Measurements from ENCODE around the gene NDUFA12.
"Not testable (repeated sequence)": the region's sequence is repeated elsewhere in the genome, so short reads cannot be mapped to it uniquely, and the experiment has no call there.

The NDUFA12 gene

DNA sequence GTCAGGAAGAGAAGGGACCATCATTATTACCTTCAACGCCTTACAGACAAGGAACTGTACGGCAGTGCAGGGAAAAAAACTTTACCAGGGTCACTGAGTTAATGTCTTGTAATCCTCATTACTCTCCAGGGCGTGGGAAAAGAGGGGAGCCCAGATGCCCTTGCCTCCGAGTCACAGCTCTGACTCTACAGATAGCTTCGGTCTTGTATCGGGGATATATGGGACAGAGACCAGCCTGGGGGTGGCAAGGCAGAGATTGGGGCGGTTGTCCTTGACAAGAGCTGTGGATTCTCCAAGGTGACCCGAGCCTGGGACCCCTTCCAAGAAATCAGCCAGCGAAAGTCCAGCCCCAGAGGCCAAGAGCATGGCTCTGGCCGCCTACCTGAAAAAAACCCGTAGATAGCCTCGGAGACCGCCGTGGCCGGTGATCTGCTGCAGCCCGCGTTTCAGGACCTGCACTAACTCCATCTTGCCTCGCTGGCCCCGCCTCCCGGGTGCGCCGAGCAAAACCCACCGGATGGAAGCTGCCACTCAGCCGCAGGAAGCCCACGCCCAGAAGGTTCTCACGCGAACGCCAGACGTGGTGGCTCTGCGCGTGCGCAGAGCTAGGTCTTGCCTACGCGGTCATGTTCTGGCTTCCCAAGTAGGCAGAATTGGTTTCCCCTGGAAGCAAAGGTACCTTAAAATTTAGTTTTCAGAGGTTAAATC lies at the start of gene NDUFA12:
Gene NDUFA12 (minus strand): TSS at position 485 of the 708 bp plus-strand sequence. CDS start 17 bp downstream, at position 468.
- FAIRE-seq, result no peak

DNA sequence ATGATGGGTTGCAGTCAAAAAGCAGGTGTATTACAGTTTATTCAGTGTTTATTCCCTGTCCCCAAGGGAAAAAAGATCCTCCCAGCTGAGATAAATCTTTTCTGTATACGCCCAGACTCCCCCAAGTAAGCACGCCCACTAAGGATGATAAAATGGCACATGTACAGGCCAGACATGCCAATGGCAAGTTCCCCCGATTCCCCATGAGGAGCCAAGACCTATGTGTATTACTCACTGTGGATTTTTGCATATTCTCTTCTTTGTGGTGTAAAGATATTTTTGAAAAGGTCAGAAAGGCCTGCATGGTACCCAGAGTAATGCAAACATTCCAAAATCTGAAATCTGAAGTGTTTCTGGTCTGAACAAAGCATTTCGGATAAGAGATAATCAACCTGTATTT lies 47.7 kb upstream of the NDUFA12 start:
- FAIRE-seq, result no peak

DNA sequence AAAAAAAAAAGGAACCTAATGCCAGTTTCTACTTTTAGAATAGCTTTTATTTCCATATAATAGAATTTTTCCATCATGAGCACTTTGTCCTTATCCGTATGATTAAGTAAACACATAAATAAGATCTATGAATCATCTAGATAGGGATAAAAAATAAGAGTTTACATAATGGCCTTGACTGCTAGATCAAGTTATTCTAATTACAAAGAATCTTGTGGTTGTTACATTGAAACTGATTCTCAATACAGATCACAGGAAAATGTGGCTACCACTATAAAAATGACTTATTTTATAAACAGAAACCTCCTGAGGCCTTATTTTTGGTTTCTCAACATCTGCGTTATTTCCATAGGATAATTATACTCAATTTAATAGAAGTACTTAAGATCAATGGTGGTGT lies 34.4 kb upstream of the NDUFA12 start:
- no peak for FAIRE-seq

DNA sequence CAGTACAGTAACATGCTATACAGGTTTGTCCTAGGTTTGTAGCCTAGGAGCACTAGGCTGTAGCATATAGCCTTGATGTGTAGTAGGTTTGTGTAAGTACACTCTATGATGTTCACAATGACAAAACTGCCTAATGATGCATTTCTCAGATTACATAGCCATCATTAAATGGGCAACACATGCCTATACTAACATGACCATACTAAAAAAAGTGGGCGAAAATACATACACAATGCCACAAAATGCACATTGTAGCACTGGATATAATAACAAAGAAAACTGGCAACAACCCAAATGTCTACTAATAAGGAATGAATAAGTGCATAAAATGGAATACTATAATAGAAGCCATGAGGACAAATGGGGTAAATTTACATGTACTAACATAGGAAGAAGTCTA lies 31.3 kb upstream of the NDUFA12 start:
- no peak for FAIRE-seq

DNA sequence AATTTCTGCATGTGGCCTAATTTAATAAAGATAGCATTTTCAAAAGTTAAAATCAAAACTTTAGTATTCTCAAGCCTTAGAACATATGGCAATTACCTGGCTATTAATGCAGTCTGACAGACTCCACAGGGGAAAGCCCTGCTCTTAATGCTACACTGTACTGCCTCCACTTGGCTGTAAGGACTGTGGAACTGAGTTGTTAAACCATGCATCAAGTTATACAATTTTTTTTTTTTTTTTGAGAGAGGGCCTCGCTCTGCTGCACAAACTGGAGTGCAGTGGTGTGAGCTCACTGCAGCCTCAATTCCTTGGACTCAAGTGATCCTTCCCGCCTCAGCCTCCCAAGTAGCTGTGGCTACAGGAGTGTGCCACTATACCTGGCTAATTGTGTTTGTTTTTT lies 19.0 kb upstream of the NDUFA12 start:
- FAIRE-seq, result no peak

DNA sequence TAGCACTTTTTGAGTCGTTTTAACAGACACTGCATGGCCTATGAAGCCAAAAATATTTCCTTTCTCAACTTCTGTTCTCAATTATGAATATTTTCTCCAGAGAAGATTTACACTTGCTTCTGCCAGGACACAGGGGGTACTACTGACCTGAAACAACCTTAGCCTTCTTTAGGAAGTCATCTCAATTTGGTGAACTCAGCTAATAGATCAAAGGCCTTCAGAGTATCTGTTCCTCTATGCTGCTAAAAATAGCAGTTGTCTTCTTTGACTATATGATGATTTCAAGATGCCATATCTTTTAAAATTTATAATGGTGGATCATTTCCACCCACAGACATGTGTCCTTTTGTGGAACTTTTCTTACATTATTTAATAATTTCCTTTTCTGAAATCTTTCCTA lies 14.0 kb upstream of the NDUFA12 start:
- FAIRE-seq, result no peak

DNA sequence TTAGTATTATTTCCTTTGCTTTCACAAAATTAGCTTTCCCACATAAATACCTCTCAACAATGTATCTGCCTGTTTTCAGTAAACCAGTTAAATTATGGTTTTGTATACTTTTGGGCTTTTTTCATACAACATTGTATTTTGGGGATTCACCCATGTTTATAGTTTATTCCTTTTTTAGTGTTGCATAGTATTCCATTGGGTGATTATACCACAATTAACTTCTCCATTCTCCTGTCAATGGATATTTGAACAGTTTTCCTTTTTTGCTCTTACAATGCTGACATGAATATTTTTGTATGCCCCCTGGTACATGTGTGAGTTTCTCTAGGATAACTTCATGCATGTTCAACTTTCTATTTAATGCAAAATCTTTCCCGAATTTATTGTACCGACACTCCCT lies 12.6 kb upstream of the NDUFA12 start:
- FAIRE-seq, result no peak

DNA sequence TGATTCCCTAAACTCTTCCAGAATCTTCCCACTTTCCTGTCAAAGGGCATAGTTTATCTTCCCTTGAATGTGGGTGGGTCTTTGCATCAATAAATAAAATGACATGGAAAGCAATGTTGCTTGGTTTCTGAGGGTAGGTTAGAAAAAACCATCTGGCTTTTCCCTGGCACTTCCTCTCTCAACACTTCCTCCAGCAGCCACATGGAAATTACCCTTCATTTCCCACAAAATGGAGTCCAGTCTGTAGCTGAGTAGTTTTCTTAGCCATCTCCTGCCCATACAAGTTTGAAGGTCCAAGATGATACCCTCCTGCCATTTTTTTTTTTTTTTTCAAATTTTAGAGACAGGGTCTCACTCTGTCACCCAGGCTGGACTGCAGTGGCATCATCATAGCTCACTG lies 11.1 kb upstream of the NDUFA12 start:
- FAIRE-seq, result no peak

DNA sequence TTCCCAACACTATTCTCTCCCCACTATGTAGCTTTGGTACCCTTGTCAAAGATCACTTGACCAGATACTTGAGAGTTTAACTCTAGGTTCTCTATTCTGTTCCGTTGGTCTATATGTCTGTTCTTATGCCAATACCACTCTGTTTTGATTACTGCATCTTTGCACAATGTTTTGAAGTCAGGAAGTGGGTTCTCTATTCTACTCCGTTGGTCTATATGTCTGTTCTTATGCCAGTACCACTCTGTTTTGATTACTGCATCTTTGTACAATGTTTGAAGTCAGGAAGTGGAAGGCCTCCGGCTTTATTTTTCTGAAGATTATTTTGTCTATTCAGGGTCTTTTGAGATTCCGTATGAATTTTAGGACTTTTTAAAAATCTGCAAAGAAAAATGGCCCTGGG lies 2.7 kb upstream of the NDUFA12 start:
- FAIRE-seq, result no peak

DNA sequence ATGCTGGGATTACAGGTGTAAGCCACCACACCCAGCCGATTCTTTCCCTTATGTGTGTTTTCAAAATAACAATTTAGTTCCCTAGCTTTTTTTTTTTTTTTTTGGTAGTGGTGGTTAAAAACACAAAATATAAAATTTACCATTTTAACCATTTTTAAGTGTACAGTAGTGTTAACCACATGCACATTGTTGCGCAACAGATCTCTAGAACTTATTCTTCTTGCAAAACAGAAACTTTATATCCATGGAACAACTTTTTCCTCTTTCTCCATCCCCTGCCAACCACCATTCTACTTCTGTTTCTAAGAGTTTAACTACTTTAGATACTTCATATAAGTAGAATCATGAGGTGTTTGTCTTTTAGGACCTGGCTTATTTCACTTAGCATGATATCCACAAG lies 1.1 kb upstream of the NDUFA12 start:
- FAIRE-seq, result no peak

DNA sequence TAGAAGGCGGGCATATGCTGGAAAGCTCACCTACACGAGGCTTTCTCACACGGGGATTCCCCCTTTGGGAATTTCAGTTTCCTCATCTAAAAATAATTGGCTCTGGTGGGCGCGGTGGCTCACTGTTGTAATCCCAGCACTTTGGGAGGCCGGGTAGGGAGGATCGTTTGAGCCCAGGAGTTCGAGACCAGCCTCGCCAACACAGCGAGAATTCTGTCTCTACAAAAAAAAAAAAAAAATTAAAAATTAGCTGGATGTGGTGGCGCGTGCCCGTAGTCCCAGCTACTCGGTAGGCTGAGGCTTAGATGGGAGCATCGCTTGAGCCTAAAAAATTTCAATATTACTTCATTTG lies 400 bp upstream of the NDUFA12 start:
- no peak for FAIRE-seq

DNA sequence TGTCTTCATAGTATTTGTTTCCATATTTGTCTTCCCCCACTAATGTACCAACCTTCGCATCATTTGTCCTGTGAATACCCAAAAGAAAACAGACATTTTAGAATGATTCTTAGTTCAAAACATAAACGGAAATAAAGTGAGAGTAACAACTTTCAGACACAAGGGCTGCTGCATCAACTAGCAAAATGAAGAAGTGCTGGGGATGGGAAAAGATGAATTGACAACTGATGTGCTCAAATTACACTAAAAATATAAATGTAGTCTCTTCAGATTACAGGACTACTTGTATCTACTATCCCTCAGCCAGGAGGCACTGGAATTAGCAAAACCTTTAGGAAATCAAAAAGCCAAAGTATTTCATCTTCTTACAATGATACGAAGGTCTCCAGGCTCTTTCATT lies 743 bp downstream of the NDUFA12 start:
- FAIRE-seq, result no peak

DNA sequence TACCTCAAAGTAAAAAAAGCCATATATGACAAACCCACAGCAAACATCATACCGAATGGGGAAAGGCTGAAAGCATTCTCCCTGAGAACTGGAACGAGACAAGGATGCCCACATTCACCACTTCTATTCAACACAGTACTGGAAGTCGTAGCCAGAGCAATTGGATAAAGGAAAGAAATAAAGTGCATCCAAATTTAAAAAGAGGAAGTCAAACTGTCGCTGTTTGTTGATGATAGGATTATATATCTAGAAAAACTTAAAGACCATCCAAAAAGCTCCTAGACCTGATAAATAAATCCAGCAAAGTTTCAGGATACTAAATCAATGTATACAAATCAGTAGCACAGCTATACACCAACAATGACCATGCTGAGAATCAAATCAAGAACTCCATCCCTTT lies 5.2 kb downstream of the NDUFA12 start:
- FAIRE-seq, result no peak

DNA sequence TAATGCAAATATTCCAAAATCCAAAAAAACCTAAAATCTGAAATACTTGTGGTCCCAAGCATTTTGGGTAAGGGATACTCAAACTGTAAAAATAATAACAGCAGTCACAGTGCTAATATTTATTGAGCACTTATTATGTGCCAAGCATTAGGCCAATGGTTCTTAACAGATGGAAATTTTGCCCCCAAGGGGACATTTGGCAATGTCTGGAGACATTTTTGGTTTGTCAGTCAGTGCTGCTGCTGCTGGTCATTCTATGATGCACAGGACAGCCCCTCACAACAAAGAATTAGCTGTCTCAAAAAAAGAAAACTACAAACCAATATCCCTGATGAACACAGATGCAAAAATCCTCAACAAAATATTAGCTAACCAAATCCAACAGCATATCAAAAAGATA lies 5.8 kb downstream of the NDUFA12 start:
- no peak for FAIRE-seq

DNA sequence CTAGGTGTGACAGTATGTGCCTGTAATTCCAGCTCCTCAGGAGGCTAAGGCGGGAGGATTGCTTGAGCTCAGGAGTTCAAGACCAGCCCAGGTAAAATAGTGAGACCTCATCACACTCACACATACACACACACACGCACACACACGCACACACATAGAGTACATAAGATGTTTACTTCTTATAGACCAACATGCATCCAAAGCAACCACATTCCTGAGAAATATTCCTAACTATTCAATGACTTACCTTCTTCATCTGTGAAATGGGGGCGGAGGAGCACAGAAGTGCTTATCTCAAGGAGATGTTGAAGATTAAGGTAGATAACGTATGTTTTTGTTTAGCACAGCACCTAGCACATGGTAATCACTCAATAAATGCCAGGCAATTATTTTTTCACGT lies 6.4 kb downstream of the NDUFA12 start:
- FAIRE-seq, result no peak

DNA sequence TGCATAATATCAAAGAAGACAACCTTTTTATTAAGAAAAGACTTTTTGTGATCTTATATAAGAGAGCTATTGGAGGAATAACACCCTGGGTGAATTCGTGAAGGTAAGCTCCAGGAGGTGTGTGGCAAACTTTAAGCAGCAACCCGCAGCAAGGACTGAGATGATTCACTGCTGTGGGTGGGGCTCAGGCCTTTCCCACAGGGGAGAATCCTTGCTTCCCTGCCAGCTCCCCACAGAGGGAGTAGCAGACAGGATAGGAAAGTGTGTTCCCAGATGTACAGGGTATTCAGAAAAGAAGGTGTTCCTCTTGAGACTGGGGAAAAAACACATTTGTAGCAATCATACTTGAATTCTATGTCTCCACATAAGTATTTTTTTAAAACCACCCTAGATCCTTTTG lies 9.2 kb downstream of the NDUFA12 start:
- no peak for FAIRE-seq

DNA sequence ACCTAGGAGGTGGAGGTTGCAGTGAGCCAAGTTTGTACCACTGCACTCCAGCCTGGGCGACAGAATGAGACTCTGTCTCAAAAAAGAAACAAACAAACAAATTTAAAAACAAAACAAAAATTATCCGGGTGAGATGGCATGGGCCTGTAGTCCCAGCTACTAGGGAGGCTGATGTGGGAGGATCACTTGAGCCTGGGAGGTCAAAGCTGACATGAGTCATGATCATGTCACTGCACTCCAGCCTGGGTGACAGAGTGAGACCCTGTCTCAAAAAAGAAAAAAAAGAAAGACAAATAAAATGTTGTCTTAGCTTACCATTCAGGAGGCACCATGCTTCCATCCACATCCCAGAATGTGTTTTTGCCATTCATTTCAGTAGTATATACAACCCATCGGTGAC lies 9.6 kb downstream of the NDUFA12 start:
- FAIRE-seq, result not testable (repeated sequence)

DNA sequence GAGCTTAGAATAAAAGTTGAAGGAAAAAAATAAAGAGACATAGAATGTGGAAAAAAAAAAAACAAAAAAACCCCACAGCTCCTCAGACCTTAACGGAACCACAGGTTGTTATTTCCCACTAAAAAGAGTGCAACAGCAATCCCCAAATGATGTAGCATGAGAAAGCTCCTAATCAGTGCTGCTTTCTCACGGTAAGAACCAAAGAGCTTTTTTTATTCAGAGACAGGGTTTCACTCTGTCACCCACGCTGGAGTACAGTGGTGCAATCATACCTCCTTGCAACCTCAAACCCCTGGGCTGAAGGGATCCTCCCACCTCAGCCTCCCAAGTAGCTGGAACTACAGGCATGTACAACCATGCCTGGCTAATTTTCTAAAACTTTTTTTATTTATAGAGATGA lies 13.3 kb downstream of the NDUFA12 start:
- FAIRE-seq, result no peak

DNA sequence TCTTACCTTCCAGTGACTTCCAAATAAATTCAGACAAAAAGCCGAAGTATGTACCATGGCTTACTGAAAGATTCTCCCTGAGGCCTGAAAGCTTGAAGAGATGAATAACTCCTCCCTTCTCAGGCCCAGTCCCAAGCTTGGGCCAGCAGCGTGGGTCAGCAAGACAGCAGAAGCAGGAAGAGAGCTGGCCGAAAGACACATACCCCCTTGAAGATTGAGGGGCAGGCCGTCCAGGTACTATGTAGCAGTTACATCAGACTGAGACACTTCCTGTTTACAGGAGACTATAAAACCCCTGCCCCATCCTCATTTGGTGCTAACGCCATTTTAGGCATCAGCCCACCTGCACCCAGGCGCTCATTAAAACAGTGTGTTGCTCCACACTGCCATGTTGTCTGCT lies 15.0 kb downstream of the NDUFA12 start:
- no peak for FAIRE-seq

DNA sequence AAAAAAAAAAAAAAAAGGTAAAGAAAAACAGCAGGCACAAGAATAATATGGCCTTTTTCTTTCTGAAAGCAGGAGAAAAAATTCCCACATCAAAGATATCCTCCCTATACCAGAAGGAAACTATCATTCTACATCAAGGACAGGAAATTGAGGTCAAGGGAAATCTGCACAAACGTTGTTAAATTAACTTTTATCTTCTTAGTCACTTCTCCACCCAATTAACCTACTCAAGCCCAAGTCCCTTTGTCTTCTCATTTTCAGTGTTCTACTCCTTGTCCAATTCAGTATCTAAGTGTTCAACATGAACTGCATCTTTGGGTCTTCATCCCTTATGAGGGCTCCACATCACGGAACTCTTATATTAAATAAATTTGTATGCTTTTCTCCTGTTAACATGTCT lies 15.7 kb downstream of the NDUFA12 start:
- FAIRE-seq, result no peak

DNA sequence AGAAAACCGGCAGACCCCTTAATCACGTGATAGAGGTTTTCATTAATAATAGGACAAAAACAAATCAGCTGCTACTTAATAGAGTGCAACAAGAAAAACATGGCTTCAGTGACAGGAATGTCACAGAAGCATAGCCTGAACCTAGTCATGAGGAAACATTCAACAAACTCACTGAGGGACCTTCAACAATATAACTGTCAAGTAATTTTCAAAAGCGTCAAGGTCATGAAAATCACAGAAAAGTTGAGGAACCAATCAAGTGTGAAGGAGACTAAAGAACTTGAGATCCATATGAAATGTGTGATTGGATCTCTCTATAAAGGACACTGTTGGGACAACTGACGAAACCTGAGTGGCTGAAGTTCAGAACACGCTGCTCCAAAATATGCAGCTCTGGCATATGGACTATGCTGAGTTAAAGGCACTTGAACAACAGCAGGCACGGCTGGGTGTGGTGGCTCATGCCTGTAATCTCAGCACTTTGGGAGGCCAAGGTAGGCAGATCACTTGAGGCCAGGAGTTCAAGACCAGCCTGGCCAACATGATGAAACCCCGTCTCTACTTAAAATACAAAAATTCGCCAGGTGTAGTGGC lies 16.3 kb downstream of the NDUFA12 start:
- FAIRE-seq, result no peak

DNA sequence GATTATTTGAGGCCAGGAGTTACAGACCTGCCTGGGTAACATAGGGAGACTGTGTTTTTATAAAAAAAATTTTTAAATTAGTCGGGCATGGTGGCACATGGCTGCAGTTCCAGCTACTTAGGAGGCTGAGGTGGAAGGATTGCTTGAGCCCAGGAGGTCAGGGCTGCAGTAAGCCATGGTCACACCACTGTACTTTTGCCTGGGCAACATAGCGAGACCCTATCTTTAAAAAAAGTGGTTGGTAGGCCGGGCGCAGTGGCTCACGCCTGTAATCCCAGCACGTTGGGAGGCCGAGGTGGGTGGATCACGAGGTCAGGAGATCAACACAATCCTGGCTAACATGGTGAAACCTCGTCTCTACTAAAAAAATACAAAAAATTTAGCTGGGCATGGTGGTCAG lies 18.4 kb downstream of the NDUFA12 start:
- FAIRE-seq, result not testable (repeated sequence)

DNA sequence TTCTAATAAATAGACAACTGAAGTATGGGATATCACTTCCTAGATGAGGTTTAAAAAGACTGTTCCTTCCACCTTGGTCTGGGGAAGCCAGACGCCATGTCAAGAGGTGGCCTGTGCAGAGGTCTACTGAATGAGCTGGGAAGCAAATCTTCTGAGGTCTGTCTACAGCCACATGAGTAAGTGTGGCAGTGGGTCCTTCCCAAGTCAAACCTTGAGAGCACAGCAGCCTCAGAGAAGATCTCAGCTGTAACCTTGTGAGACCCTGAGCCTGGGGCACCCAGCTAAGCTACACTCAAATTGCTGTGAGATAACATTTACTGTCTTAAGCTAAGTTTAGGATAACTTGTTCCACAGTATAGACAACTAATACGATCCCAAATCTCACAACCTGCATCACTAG lies 20.2 kb downstream of the NDUFA12 start:
- FAIRE-seq, result no peak

DNA sequence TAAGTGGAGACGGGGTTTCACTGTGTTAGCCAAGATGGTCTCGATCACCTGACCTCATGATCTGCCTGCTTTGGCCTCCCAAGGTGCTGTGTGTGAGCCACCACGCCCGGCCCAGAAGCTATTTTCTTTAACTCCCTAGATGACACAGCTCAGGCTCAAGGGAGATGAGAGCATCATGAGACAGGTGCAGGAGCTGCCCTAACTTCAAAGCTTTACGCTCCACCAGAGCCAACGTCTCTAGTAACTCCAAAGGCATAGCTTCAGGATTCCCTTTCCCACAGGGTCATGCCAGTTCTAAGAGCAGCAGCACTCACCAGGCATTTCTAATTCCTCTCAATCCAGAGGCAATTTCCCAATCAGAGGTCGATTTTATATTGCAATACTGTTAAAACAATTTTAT lies 21.0 kb downstream of the NDUFA12 start:
- no peak for FAIRE-seq

DNA sequence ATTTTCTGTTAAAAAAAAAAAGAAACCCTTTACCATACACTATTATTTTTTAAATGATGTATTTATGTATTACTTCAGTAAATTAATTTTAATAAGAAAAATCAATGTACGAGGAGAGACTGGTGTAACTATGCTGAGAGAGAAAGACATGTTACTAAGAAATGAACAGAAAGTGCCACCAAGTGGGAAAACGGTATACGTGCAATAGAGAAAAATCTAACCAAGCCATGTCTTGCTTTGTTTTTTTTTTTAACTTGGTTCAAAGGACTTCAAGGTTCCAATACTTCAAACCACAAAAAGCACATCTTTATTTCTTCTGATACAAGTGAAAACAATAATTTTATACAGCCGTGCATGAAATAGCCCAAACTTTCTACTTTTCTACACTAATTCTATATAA lies 22.9 kb downstream of the NDUFA12 start:
- FAIRE-seq, result no peak
